Measurements from ENCODE around the gene DCD.

DNA sequence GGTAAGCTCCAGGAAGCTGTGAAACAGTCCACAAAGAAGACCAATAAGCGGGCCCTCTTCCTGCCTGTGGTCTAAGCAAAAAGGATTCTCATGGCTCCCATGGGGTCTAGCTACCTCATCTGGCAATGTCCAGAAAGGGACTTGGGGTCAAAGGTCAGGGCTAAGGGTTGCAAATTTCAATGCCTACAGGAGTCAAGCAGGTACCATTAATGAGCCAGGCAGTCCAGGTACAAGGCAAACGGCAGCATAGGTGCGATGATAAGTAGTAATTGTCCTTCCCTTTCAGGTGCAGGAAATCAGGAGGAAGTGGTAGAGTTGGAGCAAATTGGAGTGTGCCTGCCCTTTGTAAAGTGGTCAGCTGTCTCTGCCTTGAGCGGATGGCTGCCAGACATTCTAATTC lies 7.1 kb downstream of the DCD start:
- TF ChIP-seq CTCF (IDR thresholded peaks at IDR 0.05; ENCODE audit: low read depth, low read length), result no peak
- no peak for TF ChIP-seq EZH2phosphoT487 (IDR thresholded peaks at IDR 0.05; ENCODE audit: low read depth)

Measured in OCI-LY3 (cell line).